ENCODE results near the gene MAPK8.

Gene MAPK8

DNA sequence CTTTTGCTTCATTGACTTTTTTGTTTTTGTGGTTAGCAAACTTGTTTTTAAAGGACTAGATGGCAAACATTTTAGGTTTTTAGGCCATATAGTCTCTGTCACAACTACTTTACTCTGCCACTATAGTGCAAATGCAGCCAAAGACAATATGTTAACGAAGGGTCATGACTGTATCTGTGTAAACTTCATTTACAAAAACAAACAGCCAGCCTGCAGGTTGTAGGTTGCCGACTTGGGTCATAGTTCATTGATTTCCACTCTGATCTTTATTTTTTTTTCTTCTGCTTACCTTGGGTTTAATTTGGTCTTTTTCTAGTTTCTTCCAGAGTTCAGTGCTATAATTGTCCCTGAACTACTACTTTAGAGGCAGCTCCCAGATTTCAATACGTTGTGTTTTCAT is 178.4 kb downstream of the MAPK8 start:
- H3K27ac ChIP-seq, result no peak overlapping the region
- H2AFZ ChIP-seq, result no peak overlapping the region
- no peaks in the 10 kb centered on the region for H3K27me3 ChIP-seq (ENCODE audit: control insufficient read depth, insufficient read depth, low read length)
- no peak overlapping the region for H3K4me3 ChIP-seq (ENCODE audit: low read depth, low read length)
- no peaks in the 10 kb centered on the region for H3K9me3 ChIP-seq (ENCODE audit: control insufficient read depth, low read length)
- H3K4me2 ChIP-seq (ENCODE audit: low read length), result no peak overlapping the region
- TF ChIP-seq, protein P1, sequence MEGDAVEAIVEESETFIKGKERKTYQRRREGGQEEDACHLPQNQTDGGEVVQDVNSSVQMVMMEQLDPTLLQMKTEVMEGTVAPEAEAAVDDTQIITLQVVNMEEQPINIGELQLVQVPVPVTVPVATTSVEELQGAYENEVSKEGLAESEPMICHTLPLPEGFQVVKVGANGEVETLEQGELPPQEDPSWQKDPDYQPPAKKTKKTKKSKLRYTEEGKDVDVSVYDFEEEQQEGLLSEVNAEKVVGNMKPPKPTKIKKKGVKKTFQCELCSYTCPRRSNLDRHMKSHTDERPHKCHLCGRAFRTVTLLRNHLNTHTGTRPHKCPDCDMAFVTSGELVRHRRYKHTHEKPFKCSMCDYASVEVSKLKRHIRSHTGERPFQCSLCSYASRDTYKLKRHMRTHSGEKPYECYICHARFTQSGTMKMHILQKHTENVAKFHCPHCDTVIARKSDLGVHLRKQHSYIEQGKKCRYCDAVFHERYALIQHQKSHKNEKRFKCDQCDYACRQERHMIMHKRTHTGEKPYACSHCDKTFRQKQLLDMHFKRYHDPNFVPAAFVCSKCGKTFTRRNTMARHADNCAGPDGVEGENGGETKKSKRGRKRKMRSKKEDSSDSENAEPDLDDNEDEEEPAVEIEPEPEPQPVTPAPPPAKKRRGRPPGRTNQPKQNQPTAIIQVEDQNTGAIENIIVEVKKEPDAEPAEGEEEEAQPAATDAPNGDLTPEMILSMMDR (IDR thresholded peaks at IDR 0.05), result no peak
- H3K4me1 ChIP-seq, result peaks cover 7% of the 10 kb centered on the region
- no peaks in the 10 kb centered on the region for H3K79me2 ChIP-seq
- no peak overlapping the region for H3K9ac ChIP-seq
- H3K36me3 ChIP-seq (ENCODE audit: control insufficient read depth, insufficient read depth, low read length), result no peaks in the 10 kb centered on the region

GRCh38 chr10:48485711-48486110 is 179.2 kb downstream of the MAPK8 start:
- H3K79me2 ChIP-seq, result no peaks in the 10 kb centered on the region
- no peak overlapping the region for H3K9ac ChIP-seq
- no peak overlapping the region for H3K4me2 ChIP-seq (ENCODE audit: low read length)
- peaks cover 4% of the 10 kb centered on the region for H3K4me1 ChIP-seq
- no peaks in the 10 kb centered on the region for H3K36me3 ChIP-seq (ENCODE audit: control insufficient read depth, insufficient read depth, low read length)
- no peak overlapping the region for H3K27ac ChIP-seq
- no peaks in the 10 kb centered on the region for H3K27me3 ChIP-seq (ENCODE audit: control insufficient read depth, insufficient read depth, low read length)
- no peaks in the 10 kb centered on the region for H3K9me3 ChIP-seq (ENCODE audit: control insufficient read depth, low read length)
- TF ChIP-seq, protein P1 (IDR thresholded peaks at IDR 0.05), result no peak
- no peak overlapping the region for H3K4me3 ChIP-seq (ENCODE audit: low read depth, low read length)
- no peak overlapping the region for H2AFZ ChIP-seq

- Histone ChIP-seq H2AFZ (no peak overlapping the region), H3K36me3 (ENCODE audit: control insufficient read depth, insufficient read depth, low read length) (no peaks in the 10 kb centered on the region), H3K9ac (no peak overlapping the region), H3K79me2 (peaks cover 2% of the 10 kb centered on the region), H3K27me3 (ENCODE audit: control insufficient read depth, insufficient read depth, low read length) (no peaks in the 10 kb centered on the region), H3K4me1 (no peaks in the 10 kb centered on the region), H3K4me2 (ENCODE audit: low read length) (no peak overlapping the region), H3K27ac (no peak overlapping the region), H3K9me3 (ENCODE audit: control insufficient read depth, low read length) (no peaks in the 10 kb centered on the region), H3K4me3 (ENCODE audit: low read depth, low read length) (no peak overlapping the region)
- TF ChIP-seq, protein P1 (IDR thresholded peaks at IDR 0.05), result no peak
These were observed 180.8 kb downstream of the MAPK8 start for GRCh38 chr10:48487244-48487643.

All from parathyroid adenoma (tissue), 2 donors.